Cardiac muscle cell (in vitro differentiated cells and primary cell): ENCODE results near the gene WBP1L. TPM values are rescaled to one million over a fixed set of nuclear protein-coding genes. Genes with fewer than 3 reads are reported as not detected.

ENCODE experiments used
- DNase-seq, 2 donors: peaks; one replicate each; pipeline versions ENCODE4 v3.0.0 to v3.0.0-alpha.2; 2010 to 2017; ENCODE audit warnings: low read depth in 1 of 2, low spot score in 1 of 2
- H3K27ac ChIP-seq: fragments of 200-600 bp; sonication (generic); 2 replicates; pipeline ENCODE4 v1.5.1; 2016
- H3K27me3 ChIP-seq: fragments of 200-600 bp; sonication (generic); 2 replicates; pipeline ENCODE4 v1.6.0; 2016; ENCODE audit warnings: control low read depth
- H3K36me3 ChIP-seq: fragments of 200-600 bp; sonication (generic); 2 replicates; pipeline ENCODE4 v1.5.1; 2016; ENCODE audit warnings: control low read depth
- H3K4me1 ChIP-seq: fragments of 200-600 bp; sonication (generic); 2 replicates; pipeline ENCODE4 v1.8.1; 2017; ENCODE audit warnings: low read depth, mild to moderate bottlenecking, mixed run types
- H3K4me3 ChIP-seq: fragments of 200-600 bp; sonication (generic); 2 replicates; pipeline ENCODE4 v1.5.1; 2016; ENCODE audit warnings: mild to moderate bottlenecking
- H3K9me3 ChIP-seq: fragments of 200-600 bp; sonication (generic); 2 replicates; pipeline ENCODE4 v1.5.1; 2017; ENCODE audit warnings: low read depth, mild to moderate bottlenecking, control low read depth
- CTCF ChIP-seq: IDR thresholded peaks from 2 replicates; pipeline ENCODE4 v1.5.1; 2012; ENCODE audit warnings: low read depth, mild to moderate bottlenecking, low read length
- polyA plus RNA-seq: library from polyadenylated mRNA; unstranded; fragments of >200 nt; fragmentation: Nextera tagmentation; extraction: Ambion mirVana; gene quantifications from 2 replicates; pipeline ENCODE4 v1.2.1, GENCODE V29; 2016
- total RNA-seq: library from RNA; depleted of rRNA; stranded (reverse); fragments of >200 nt; gene quantifications from 2 replicates; pipeline ENCODE4 v1.2.3, GENCODE V29; 2016

The WBP1L gene
- total and polyA plus RNA-seq, 2 experiments from 2014 or later = 14.2 to 43.9 TPM

- H3K27ac ChIP-seq = no peak overlapping the region
- H3K4me3 ChIP-seq = peak overlapping the region; percentile 69
- H3K9me3 ChIP-seq = no peaks in the 10 kb centered on the region
- no peak for TF ChIP-seq CTCF
- H3K36me3 ChIP-seq = no peaks in the 10 kb centered on the region
- no peak for DNase-seq
- H3K27me3 ChIP-seq = no peaks in the 10 kb centered on the region
- peaks cover 3% of the 10 kb centered on the region for H3K4me1 ChIP-seq
These were observed 765 bp downstream of the WBP1L start for GRCh38 chr10:102744374-102745051.

- no peak for TF ChIP-seq CTCF
- H3K27ac ChIP-seq = no peak overlapping the region
- peaks cover 3% of the 10 kb centered on the region for H3K4me1 ChIP-seq
- no peaks in the 10 kb centered on the region for H3K36me3 ChIP-seq
- no peaks in the 10 kb centered on the region for H3K27me3 ChIP-seq
- no peak for DNase-seq
- H3K4me3 ChIP-seq = peak overlapping the region; percentile 69
- no peaks in the 10 kb centered on the region for H3K9me3 ChIP-seq
These were observed 1.4 kb downstream of the WBP1L start for GRCh38 chr10:102745157-102745556.

- H3K27ac ChIP-seq = peak overlapping the region; percentile 53
- no peak for TF ChIP-seq CTCF
- DNase-seq = peak in 1 of 2 donors; percentile 84
- no peaks in the 10 kb centered on the region for H3K4me1 ChIP-seq
- H3K4me3 ChIP-seq = no peak overlapping the region
- no peaks in the 10 kb centered on the region for H3K27me3 ChIP-seq
- no peaks in the 10 kb centered on the region for H3K9me3 ChIP-seq
- no peaks in the 10 kb centered on the region for H3K36me3 ChIP-seq
These were observed 8.7 kb downstream of the WBP1L start for GRCh38 chr10:102752266-102752930.

- H3K4me3 ChIP-seq = no peak overlapping the region
- DNase-seq = peak; percentile 41 to 81
- H3K4me1 ChIP-seq = peaks cover under 1% of the 10 kb centered on the region
- H3K9me3 ChIP-seq = no peaks in the 10 kb centered on the region
- no peaks in the 10 kb centered on the region for H3K36me3 ChIP-seq
- peak; percentile 71 for TF ChIP-seq CTCF
- no peaks in the 10 kb centered on the region for H3K27me3 ChIP-seq
- H3K27ac ChIP-seq = peak overlapping the region; percentile 53
These were observed 9.4 kb downstream of the WBP1L start for GRCh38 chr10:102752934-102753664.

- Histone ChIP-seq H3K4me1 (peaks cover 7% of the 10 kb centered on the region), H3K36me3 (no peaks in the 10 kb centered on the region), H3K4me3 (no peak overlapping the region), H3K27ac (no peak overlapping the region), H3K27me3 (no peaks in the 10 kb centered on the region), H3K9me3 (no peaks in the 10 kb centered on the region)
- no peak for TF ChIP-seq CTCF
- DNase-seq = no peak
These were observed 10.0 kb downstream of the WBP1L start for GRCh38 chr10:102753718-102754117.
